Dedifferentiated amniotic fluid mesenchymal stem cell (primary cell): Measurements from ENCODE around the gene FAM193B.

Source experiments
- DNase-seq: peaks from one replicate; pipeline ENCODE4 v3.0.0-alpha.2; 2016; ENCODE audit errors: extremely low spot score

FAM193B gene

GRCh38 chr5:177515580-177515979 lies 38.8 kb downstream of the FAM193B start:
- no peak for DNase-seq

GRCh38 chr5:177514541-177514940 lies 39.8 kb downstream of the FAM193B start:
- no peak for DNase-seq

GRCh38 chr5:177513500-177513899 lies 40.9 kb downstream of the FAM193B start:
- no peak for DNase-seq

- no peak for DNase-seq
These were observed 41.5 kb downstream of the FAM193B start for GRCh38 chr5:177512736-177513380.

DNA sequence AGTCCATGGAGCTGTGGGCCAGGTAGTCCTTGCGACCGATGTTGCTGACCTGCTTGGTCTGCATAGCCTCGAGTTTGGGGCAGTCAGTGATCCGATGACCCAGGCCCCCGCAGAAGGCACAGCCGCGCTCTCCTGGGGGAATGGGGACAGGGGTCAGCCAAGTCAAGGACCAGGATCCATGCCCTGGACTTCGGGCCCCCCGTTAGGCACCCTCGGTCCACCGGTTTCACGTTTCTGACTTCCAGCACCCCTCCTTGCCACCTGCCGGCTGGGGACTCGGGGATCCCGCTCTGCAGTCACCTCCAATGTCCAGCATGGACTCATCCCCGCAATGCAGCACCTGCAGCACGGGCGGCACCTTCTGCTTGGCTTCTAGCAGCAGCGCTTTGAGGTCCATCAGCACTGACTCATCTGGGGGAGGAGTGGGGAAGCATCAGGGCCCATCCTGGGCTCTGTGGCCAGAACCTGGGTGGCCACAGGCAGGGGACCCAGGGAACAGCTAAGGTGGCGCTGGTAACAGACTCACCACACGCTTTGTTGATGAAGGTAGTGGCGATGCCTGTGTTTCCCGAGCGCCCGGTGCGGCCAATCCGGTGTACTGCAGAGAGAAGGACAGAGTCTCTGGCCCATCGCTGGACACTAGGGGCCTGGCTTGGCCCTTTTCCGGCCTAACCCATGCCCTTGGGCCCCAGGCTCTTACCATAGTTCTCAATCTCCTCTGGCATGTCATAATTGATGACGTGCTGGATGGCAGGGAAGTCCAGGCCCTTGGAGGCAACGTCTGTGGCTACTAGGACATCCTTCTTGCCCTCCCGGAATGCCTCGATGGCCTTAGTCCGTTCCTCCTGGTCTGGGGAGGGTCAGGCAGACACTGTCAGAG lies 42.3 kb downstream of the FAM193B start:
- DNase-seq: no peak

DNA sequence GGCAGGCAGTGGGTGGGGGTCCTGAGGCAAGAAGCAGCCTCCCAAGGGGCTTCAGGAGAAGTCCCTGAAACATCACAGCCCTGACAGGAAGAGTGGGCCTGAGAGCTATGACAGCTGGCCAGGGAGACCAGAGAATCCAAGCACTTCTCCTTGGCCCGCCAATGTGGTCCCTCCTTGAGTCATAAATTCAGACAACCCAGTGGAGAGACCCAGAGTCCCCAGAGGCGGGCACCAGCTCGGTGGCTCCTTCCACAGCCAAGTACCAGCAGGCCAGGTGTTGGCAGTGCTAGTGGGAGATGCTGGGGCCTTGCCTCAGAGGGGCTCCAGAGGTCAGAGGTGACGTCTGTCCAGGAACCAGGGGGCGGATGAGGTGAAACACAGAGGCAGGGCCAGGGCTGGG lies 43.2 kb downstream of the FAM193B start:
- DNase-seq: no peak

DNA sequence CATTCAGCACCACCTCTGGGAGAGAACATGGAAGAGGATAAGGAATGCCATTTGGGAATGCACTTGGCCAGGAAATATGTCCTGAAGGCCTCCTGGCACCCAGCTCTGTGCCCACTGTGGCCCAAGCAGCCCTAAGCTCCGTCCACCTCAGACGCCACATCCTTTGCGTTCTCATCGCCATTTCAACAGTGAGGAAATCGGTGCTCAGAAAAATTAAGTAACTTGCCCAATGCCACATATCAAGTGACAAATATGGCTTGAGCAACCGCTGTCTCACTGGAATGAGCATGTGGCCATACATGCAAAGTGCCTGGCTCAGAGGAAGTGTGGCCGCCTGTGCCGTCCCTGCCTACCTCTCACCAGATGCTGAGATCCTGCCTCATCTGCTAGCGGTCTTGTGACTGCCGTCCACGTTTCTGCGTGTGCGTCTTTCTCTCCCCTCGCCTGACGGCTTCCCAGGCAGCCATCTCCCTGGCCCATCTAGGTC lies 43.8 kb downstream of the FAM193B start:
- no peak for DNase-seq

DNA sequence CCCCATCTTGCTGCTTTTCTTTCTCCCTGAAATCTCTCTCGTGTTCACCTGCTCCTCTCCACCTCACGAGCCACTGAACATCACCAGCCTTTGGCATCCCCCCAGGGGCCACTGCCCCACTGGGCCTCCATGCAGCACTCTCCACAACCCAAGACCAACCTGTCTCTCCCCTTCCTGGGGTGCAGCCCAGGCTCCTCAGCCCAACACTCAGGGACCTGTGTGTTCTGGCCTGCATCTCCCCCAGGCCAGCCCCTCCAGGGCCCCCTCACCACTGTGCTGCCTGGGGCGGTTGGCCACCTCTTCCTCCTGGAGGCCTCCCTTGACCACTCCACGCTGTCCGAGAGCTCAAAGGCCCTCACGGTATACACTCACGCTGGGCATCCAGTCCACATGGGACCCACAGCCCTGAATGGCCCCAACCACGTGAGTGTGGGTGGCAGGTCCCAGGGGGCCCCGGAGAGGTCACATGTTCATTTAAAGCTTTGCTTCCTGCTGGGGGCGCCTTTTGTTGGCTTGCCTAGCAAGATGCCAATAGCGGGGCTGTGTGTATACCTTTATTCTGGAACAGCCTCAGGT lies 44.3 kb downstream of the FAM193B start:
- no peak for DNase-seq

DNA sequence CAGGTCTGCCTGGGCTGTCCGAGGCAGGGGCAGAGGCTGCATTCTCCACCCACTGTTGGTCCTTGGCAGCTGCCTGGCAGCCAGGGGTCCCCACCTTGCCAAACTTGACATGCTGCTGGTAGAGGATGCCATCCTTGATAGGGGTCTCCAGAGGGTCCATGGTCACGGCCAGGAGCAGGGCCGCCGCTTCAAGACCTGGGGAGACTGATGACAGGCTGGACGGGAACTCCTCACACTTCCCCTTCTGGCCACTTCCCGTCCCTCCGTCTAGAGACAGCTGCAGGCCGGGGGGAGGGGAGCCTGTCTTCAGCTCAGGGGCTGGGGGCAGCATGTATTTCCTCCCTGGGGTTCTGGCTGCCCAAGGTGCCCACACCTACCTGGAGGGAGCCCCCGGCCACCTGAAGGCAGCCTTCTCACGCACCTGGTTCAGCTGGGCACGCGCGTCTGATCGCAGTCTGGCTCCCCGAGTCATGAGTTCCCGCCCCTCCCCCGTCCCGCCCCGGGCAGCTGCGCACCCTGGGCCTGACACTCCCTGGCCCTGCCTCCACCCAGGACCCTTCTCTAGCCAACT lies 44.9 kb downstream of the FAM193B start, which contains the start of gene DOK3:
DOK3 (minus strand) TSS at position 446 of the 571 bp plus-strand sequence; CDS start at position 160, 286 bp downstream.
- no peak for DNase-seq

DNA sequence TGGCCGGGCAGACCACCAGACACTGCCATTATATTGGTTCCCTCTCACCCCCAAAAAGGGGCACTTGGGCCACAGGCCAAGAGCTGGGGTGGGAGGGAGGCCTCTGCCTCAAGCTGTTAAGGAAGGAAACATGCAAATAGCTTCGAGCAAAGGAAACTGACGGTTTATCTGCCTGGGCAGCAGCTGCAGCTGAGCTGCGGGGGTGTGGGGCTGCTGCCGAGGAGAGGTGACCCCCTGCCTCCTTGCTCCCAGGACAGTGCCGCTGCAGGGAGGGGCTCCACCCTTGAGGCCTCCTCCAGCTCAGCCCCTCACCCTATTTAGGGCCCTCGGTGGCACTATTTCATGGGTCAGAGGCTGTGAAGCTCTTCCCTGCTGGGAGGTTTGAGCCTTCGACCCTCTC lies 45.5 kb downstream of the FAM193B start:
- DNase-seq: no peak

- DNase-seq: no peak
These were observed 46.1 kb downstream of the FAM193B start for GRCh38 chr5:177508221-177508611.

DNA sequence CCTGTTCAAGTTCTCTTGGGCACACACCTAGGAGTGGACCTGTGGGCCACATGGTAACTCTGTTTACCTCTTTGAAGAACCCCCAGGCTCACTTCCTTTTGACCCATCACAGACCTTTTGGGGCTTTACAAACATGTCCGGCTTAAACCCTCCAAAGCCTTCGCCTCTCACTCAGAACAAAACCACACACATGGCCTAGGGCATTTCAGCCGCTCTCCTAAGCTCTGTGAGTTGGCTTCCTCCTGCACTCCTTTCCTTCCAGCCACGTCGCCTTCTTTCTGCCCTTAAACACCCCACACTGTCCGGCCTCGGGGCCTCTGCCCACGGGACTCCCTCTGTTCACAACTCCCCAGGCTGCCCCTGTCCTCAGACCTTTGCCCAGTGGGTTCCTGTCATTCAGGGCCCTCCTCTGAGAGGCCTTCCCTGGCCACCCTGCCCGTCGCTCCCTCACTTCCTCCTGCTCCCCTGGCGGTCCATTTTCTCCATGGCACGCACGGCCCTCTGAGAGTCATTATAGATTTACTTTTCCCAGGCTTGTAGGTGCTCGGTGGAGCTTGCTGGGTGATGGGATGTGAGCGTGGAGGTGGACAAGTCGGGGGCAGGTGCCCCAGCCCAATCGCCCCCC lies 46.7 kb downstream of the FAM193B start:
- DNase-seq: no peak

GRCh38 chr5:177507165-177507564 lies 47.2 kb downstream of the FAM193B start:
- DNase-seq: no peak

DNA sequence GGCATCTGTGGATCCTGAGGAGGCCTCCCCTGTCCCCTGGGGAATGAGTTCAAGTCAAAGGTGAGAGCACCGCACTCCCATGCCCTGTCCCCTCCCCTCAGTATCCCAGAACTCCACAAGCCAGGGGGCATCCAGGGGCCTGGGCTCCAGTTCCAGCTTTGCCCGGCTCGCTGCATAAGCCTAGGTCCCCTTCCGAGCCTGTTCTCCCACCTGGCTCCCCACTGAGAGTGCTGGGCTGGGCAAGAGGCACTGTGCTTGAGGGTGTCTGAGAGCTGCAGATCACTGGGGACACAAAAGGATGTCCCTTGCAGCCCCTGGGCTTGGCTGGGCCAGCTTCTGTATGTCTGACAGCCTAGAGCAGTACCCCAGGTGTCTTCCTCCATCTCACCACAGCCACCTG lies 49.3 kb downstream of the FAM193B start:
- no peak for DNase-seq

- DNase-seq: no peak
These were observed 50.0 kb downstream of the FAM193B start for GRCh38 chr5:177504086-177505056.

DNA sequence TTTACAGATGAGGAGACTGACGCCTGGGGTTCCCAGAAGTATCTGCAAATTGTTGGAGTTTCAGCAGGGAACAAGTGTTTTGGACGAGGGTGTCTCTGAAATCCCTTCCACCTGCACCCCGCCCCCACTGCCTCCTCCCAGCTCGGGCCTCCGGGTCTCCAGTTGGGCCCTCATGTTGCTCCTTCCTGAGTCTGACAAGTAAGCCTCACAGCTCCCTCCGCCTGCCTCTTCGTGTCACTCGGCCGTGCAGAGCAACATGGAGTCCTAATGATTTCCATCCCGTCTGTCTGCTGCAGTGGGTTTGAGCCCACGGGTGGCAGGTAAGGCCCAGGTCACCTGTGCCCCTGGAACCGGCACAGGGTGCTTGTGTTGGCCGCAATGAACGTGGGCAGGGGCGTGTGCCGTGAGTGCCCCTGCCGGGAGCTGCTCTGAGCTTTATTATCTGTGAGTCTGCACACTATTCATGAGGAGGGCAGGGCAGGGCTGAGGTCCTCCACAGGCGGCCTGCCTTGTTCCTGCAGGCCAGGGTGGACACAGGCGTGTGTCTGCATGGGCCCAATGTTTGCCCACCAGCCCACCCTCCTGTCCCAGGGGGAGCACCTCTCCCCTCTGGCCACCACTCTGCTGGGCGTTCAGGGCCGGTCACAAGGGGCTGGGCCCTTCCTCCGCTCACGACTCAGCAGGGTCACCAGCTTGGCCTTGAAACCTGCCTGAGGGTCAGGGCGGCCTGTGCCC lies 50.8 kb downstream of the FAM193B start:
- no peak for DNase-seq

DNA sequence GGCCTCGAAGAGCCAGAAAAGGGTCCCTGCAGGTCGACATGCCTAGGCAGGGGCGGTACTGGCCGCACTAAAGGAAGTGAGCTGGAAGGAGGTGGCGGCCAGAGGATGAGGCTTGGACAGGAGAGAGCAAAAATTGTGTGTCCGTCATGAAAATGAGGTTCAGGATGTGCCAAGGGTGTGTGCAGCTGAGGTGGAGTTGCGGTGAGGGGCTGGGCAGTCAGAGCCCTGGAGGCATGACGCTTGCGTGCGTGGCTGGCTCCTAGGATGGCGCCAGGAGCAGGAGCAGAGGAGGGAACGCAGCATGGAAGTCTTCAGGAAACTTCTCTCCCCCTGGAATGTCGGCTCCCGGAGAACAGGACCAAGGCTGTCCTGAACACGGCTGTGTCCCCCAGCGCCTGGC lies 51.5 kb downstream of the FAM193B start:
- no peak for DNase-seq

GRCh38 chr5:177501874-177502678 lies 52.3 kb downstream of the FAM193B start:
- no peak for DNase-seq
